CD4-positive, alpha-beta memory T cell (primary cell): ENCODE measurements around the gene WDPCP. TPM values are rescaled to one million over a fixed set of nuclear protein-coding genes. Genes with fewer than 3 reads are reported as not detected.
A peak's percentile ranks its signal among the peaks of the same experiment; 100 is the strongest.

ENCODE experiments used
- CTCF ChIA-PET: fragments of 350-600 bp; sonication (Branson Sonifier 250); formaldehyde crosslinking; loops from one replicate; lab custom pipeline; 2021; ENCODE audit warnings: inconsistent platforms; ENCODE audit not compliant: partially characterized antibody; lab: Charles Lee
- POLR2A ChIA-PET: fragments of 350-600 bp; sonication (Branson Sonifier 250); formaldehyde crosslinking; loops from one replicate; lab custom pipeline; 2021; ENCODE audit not compliant: partially characterized antibody; lab: Charles Lee
- DNase-seq, 5 donors: peaks; one replicate each; pipeline versions ENCODE4 v3.0.0 to v3.0.0-alpha.2; 2020 to 2022; ENCODE audit warnings: mixed read lengths in 1 of 5
- H3K27ac ChIP-seq: one replicate; pipeline ENCODE4 v1.7.0; 2013; ENCODE audit warnings: low read depth, low read length
- H3K27me3 ChIP-seq: 2 replicates; pipeline ENCODE4 v1.7.0; 2013; ENCODE audit warnings: mild to moderate bottlenecking, low read length, moderate library complexity; ENCODE audit not compliant: insufficient read depth
- H3K36me3 ChIP-seq: 2 replicates; pipeline ENCODE4 v1.7.0; 2013; ENCODE audit warnings: mild to moderate bottlenecking, low read length, moderate library complexity; ENCODE audit not compliant: insufficient read depth
- H3K4me1 ChIP-seq: 2 replicates; pipeline ENCODE4 v1.7.0; 2013; ENCODE audit warnings: mild to moderate bottlenecking, low read length, moderate library complexity; ENCODE audit not compliant: insufficient read depth
- H3K4me3 ChIP-seq, 2 donors: one replicate each; pipeline ENCODE4 v1.7.0; 2013; ENCODE audit warnings: low read length in 2 of 2, mild to moderate bottlenecking in 1 of 2
- H3K9me3 ChIP-seq, 2 donors: one replicate each; pipeline ENCODE4 v1.7.0; 2013; ENCODE audit warnings: low read length in 2 of 2, control low read depth in 1 of 2; ENCODE audit not compliant: control insufficient read depth in 1 of 2
- H3K27ac Mint-ChIP-seq, 7 donors: one replicate each; pipeline ENCODE4 v1.8.0; 2020 to 2021; ENCODE audit warnings: mixed read lengths in 7 of 7, mild to moderate bottlenecking in 6 of 7, inconsistent platforms in 3 of 7, moderate library complexity in 3 of 7
- H3K27me3 Mint-ChIP-seq, 2 donors: one replicate each; pipeline ENCODE4 v1.8.0; 2020 to 2021; ENCODE audit warnings: mixed read lengths in 2 of 2
- H3K36me3 Mint-ChIP-seq, 2 donors: one replicate each; pipeline ENCODE4 v1.8.0; 2020 to 2021; ENCODE audit warnings: mixed read lengths in 2 of 2, inconsistent platforms in 1 of 2, mild to moderate bottlenecking in 1 of 2
- H3K4me1 Mint-ChIP-seq, 4 donors: one replicate each; pipeline ENCODE4 v1.8.0; 2020 to 2021; ENCODE audit warnings: mixed read lengths in 4 of 4, mild to moderate bottlenecking in 1 of 4
- H3K4me3 Mint-ChIP-seq, 8 donors: one replicate each; pipeline ENCODE4 v1.8.0; 2020 to 2021; ENCODE audit warnings: mixed read lengths in 8 of 8, mild to moderate bottlenecking in 7 of 8, moderate library complexity in 6 of 8, inconsistent platforms in 3 of 8
- H3K9me3 Mint-ChIP-seq, 8 donors: one replicate each; pipeline ENCODE4 v1.8.0; 2020 to 2021; ENCODE audit warnings: mixed read lengths in 8 of 8, mild to moderate bottlenecking in 5 of 8, inconsistent platforms in 3 of 8, moderate library complexity in 1 of 8
- intact Hi-C: fragments of 100-400 bp; cut with micrococcal nuclease; formaldehyde crosslinking; loops from one replicate; pipeline ENCODE4 v1.15.1; 2023
- polyA plus RNA-seq, 2 donors: library from polyadenylated mRNA; unstranded; fragments of 300-500 nt; fragmentation: Illumina TruSeq; gene quantifications; one replicate each; pipeline ENCODE4 v1.2.3, GENCODE V29; 2021
- total RNA-seq, 2 experiments: library from RNA; stranded (reverse); gene quantifications; one replicate each; pipeline ENCODE4 v1.2.3, GENCODE V29; 2021

WDPCP gene
- total and polyA plus RNA-seq, 4 experiments from 2014 or later: 2.9 to 13.2 (median 6.9) TPM

GRCh38 chr2:63347361-63347760 is 240.9 kb downstream of the WDPCP start:
- H3K4me1 Mint-ChIP-seq: no peaks in the 10 kb centered on the region

GRCh38 chr2:63346411-63346810 is 241.9 kb downstream of the WDPCP start:
- Histone ChIP-seq H3K27ac (no peak overlapping the region), H3K9me3 (peaks cover 0 to 7% of the 10 kb centered on the region in 2 donors), H3K4me3 (no peak overlapping the region), H3K4me1 (no peaks in the 10 kb centered on the region), H3K36me3 (no peaks in the 10 kb centered on the region), H3K27me3 (no peaks in the 10 kb centered on the region)
- H3K36me3 Mint-ChIP-seq: peaks cover 19 to 41% of the 10 kb centered on the region in 2 donors
- DNase-seq: no peak
- peaks cover 0 to 53% (median 31%) of the 10 kb centered on the region in 8 donors for H3K9me3 Mint-ChIP-seq
- POLR2A ChIA-PET: no interaction called here
- no peaks in the 10 kb centered on the region for H3K4me1 Mint-ChIP-seq
- no peaks in the 10 kb centered on the region for H3K27me3 Mint-ChIP-seq
- H3K4me3 Mint-ChIP-seq: no peak overlapping the region
- CTCF ChIA-PET: no interaction called here
- no peak overlapping the region for H3K27ac Mint-ChIP-seq
- intact Hi-C loops: no loop called here

More at GRCh38 chr2:63347361-63347760, 240.9 kb downstream of the WDPCP start:
- Histone ChIP-seq H3K9me3 (peaks cover 0 to 7% of the 10 kb centered on the region in 2 donors), H3K27ac (no peak overlapping the region), H3K4me1 (no peaks in the 10 kb centered on the region), H3K27me3 (no peaks in the 10 kb centered on the region), H3K36me3 (no peaks in the 10 kb centered on the region), H3K4me3 (no peak overlapping the region)
- CTCF ChIA-PET: interaction anchor here (0.7 to 0.9 kb wide), 2 partner anchors 10 to 47 kb away, joined by 3 read pairs; no protein-coding TSS in a partner anchor
- Mint-ChIP-seq H3K9me3 (peaks cover 0 to 55% (median 37%) of the 10 kb centered on the region in 8 donors), H3K27me3 (no peaks in the 10 kb centered on the region), H3K4me3 (no peak overlapping the region), H3K36me3 (peaks cover 22 to 44% of the 10 kb centered on the region in 2 donors), H3K27ac (no peak overlapping the region)
- POLR2A ChIA-PET: no interaction called here
- intact Hi-C loops: no loop called here
- no peak for DNase-seq

- H3K27me3 ChIP-seq: no peaks in the 10 kb centered on the region
- Mint-ChIP-seq H3K27me3 (no peaks in the 10 kb centered on the region), H3K4me1 (no peaks in the 10 kb centered on the region), H3K36me3 (peaks cover 15 to 42% of the 10 kb centered on the region in 2 donors), H3K9me3 (peaks cover 0 to 53% (median 27%) of the 10 kb centered on the region in 8 donors), H3K27ac (no peak overlapping the region), H3K4me3 (no peak overlapping the region)
- H3K36me3 ChIP-seq: no peaks in the 10 kb centered on the region
- H3K4me1 ChIP-seq: no peaks in the 10 kb centered on the region
- H3K27ac ChIP-seq: no peak overlapping the region
- no peak overlapping the region for H3K4me3 ChIP-seq
- DNase-seq: no peak
- ChIA-PET POLR2A (no interaction called here), CTCF (no interaction called here)
- intact Hi-C loops: no loop called here
- peaks cover 0 to 7% of the 10 kb centered on the region in 2 donors for H3K9me3 ChIP-seq
These were observed 243.0 kb downstream of the WDPCP start for GRCh38 chr2:63345285-63345633.

- H3K27me3 ChIP-seq: no peaks in the 10 kb centered on the region
- no peak overlapping the region for H3K27ac ChIP-seq
- H3K36me3 ChIP-seq: no peaks in the 10 kb centered on the region
- Mint-ChIP-seq H3K36me3 (peaks cover 15 to 38% of the 10 kb centered on the region in 2 donors), H3K27me3 (no peaks in the 10 kb centered on the region), H3K27ac (peak overlapping the region in 1 of 7 donors; percentile 72), H3K9me3 (peaks cover 0 to 50% (median 29%) of the 10 kb centered on the region in 8 donors), H3K4me3 (no peak overlapping the region), H3K4me1 (no peaks in the 10 kb centered on the region)
- H3K4me1 ChIP-seq: no peaks in the 10 kb centered on the region
- H3K4me3 ChIP-seq: no peak overlapping the region
- DNase-seq: no peak
- H3K9me3 ChIP-seq: peaks cover 0 to 7% of the 10 kb centered on the region in 2 donors
- intact Hi-C loops: no loop called here
- ChIA-PET POLR2A (no interaction called here), CTCF (no interaction called here)
These were observed 243.5 kb downstream of the WDPCP start for GRCh38 chr2:63344575-63345284.

GRCh38 chr2:63343397-63344109 is 244.7 kb downstream of the WDPCP start:
- H3K36me3 Mint-ChIP-seq: peaks cover 13 to 33% of the 10 kb centered on the region in 2 donors
- H3K27me3 Mint-ChIP-seq: no peaks in the 10 kb centered on the region
- POLR2A ChIA-PET: no interaction called here
- intact Hi-C loops: no loop called here
- Histone ChIP-seq H3K36me3 (no peaks in the 10 kb centered on the region), H3K4me3 (no peak overlapping the region), H3K27me3 (no peaks in the 10 kb centered on the region), H3K27ac (no peak overlapping the region), H3K9me3 (peaks cover 0 to 7% of the 10 kb centered on the region in 2 donors), H3K4me1 (no peaks in the 10 kb centered on the region)
- peaks cover 0 to 54% (median 31%) of the 10 kb centered on the region in 8 donors for H3K9me3 Mint-ChIP-seq
- CTCF ChIA-PET: no interaction called here
- DNase-seq: no peak
- H3K4me1 Mint-ChIP-seq: no peaks in the 10 kb centered on the region
- H3K27ac Mint-ChIP-seq: no peak overlapping the region
- no peak overlapping the region for H3K4me3 Mint-ChIP-seq

- intact Hi-C loops: no loop called here
- peaks cover 0 to 7% of the 10 kb centered on the region in 2 donors for H3K9me3 ChIP-seq
- no peak overlapping the region for H3K4me3 ChIP-seq
- Mint-ChIP-seq H3K9me3 (peaks cover 3 to 51% (median 36%) of the 10 kb centered on the region in 8 donors), H3K4me3 (no peak overlapping the region), H3K36me3 (peaks cover 10 to 23% of the 10 kb centered on the region in 2 donors), H3K4me1 (no peaks in the 10 kb centered on the region), H3K27me3 (no peaks in the 10 kb centered on the region), H3K27ac (no peak overlapping the region)
- H3K36me3 ChIP-seq: no peaks in the 10 kb centered on the region
- ChIA-PET POLR2A (no interaction called here), CTCF (no interaction called here)
- no peak for DNase-seq
- H3K4me1 ChIP-seq: no peaks in the 10 kb centered on the region
- H3K27me3 ChIP-seq: no peaks in the 10 kb centered on the region
- no peak overlapping the region for H3K27ac ChIP-seq
These were observed 247.8 kb downstream of the WDPCP start for GRCh38 chr2:63340443-63340842.

GRCh38 chr2:63334910-63335309 is 253.4 kb downstream of the WDPCP start:
- Histone ChIP-seq H3K4me1 (no peaks in the 10 kb centered on the region), H3K9me3 (no peaks in the 10 kb centered on the region), H3K4me3 (no peak overlapping the region), H3K27me3 (no peaks in the 10 kb centered on the region), H3K27ac (no peak overlapping the region), H3K36me3 (no peaks in the 10 kb centered on the region)
- Mint-ChIP-seq H3K4me3 (no peak overlapping the region), H3K9me3 (peaks cover 3 to 16% (median 8%) of the 10 kb centered on the region in 8 donors), H3K27me3 (no peaks in the 10 kb centered on the region), H3K36me3 (peaks cover 0 to 2% of the 10 kb centered on the region in 2 donors), H3K4me1 (no peaks in the 10 kb centered on the region), H3K27ac (no peak overlapping the region)
- ChIA-PET CTCF (no interaction called here), POLR2A (no interaction called here)
- intact Hi-C loops: no loop called here
- no peak for DNase-seq
